ENCODE measurements around the gene DEPDC1.
A peak's percentile ranks its signal among the peaks of the same experiment; 100 is the strongest.

The DEPDC1 gene

GRCh38 chr1:68453060-68453670 is 43.7 kb downstream of the DEPDC1 start:
- ATAC-seq (no peak), DNase-seq (no peak)
- no peak overlapping the region for H3K4me3 Mint-ChIP-seq
- H3K27me3 Mint-ChIP-seq = no peaks in the 10 kb centered on the region
- no peaks in the 10 kb centered on the region for H3K4me1 Mint-ChIP-seq
- H3K9me3 Mint-ChIP-seq = peaks cover 0 to 5% of the 10 kb centered on the region in 2 donors
- no peak overlapping the region for H3K27ac Mint-ChIP-seq

- H3K27me3 Mint-ChIP-seq = no peaks in the 10 kb centered on the region
- H3K27ac Mint-ChIP-seq = no peak within 1 kb of the TSS
- DNase-seq (no peak), ATAC-seq (no peak)
- no peak within 1 kb of the TSS for H3K4me3 Mint-ChIP-seq
- peaks cover 0 to 6% of the 10 kb centered on the region in 2 donors for H3K9me3 Mint-ChIP-seq
- no peaks in the 10 kb centered on the region for H3K4me1 Mint-ChIP-seq
Observed at GRCh38 chr1:68449901-68450300, 47.0 kb downstream of the DEPDC1 start, which contains the start of gene RPE65. RPE65 (minus strand) TSS chr1:68449954; CDS start chr1:68449905, 49 bp downstream.

- DNase-seq (no peak), ATAC-seq (no peak)
- H3K27me3 Mint-ChIP-seq = no peaks in the 10 kb centered on the region
- H3K4me3 Mint-ChIP-seq = no peak overlapping the region
- H3K27ac Mint-ChIP-seq = no peak overlapping the region
- H3K9me3 Mint-ChIP-seq = peaks cover 0 to 6% of the 10 kb centered on the region in 2 donors
- no peaks in the 10 kb centered on the region for H3K4me1 Mint-ChIP-seq
Observed at GRCh38 chr1:68448365-68448764, 48.5 kb downstream of the DEPDC1 start.

- DNase-seq (no peak), ATAC-seq (no peak)
- Mint-ChIP-seq H3K27me3 (no peaks in the 10 kb centered on the region), H3K4me3 (no peak overlapping the region), H3K9me3 (peaks cover 0 to 6% of the 10 kb centered on the region in 2 donors), H3K27ac (no peak overlapping the region), H3K4me1 (no peaks in the 10 kb centered on the region)
Observed at GRCh38 chr1:68445709-68446108, 51.2 kb downstream of the DEPDC1 start.

- Mint-ChIP-seq H3K4me1 (no peaks in the 10 kb centered on the region), H3K9me3 (no peaks in the 10 kb centered on the region), H3K27ac (peak overlapping the region in 1 of 2 donors; percentile 72), H3K4me3 (no peak overlapping the region), H3K27me3 (no peaks in the 10 kb centered on the region)
- DNase-seq (peak in 1 of 2 donors; percentile 10), ATAC-seq (peak; percentile 52)
Observed at GRCh38 chr1:68442822-68443556, 53.9 kb downstream of the DEPDC1 start.

GRCh38 chr1:68442006-68442405 is 54.9 kb downstream of the DEPDC1 start:
- Mint-ChIP-seq H3K4me3 (no peak overlapping the region), H3K27me3 (no peaks in the 10 kb centered on the region), H3K27ac (no peak overlapping the region), H3K9me3 (no peaks in the 10 kb centered on the region), H3K4me1 (no peaks in the 10 kb centered on the region)
- no peak for ATAC-seq
- DNase-seq = no peak

GRCh38 chr1:68438310-68438709 is 58.6 kb downstream of the DEPDC1 start:
- no peaks in the 10 kb centered on the region for H3K27me3 Mint-ChIP-seq
- H3K4me3 Mint-ChIP-seq = no peak overlapping the region
- no peak overlapping the region for H3K27ac Mint-ChIP-seq
- ATAC-seq (no peak), DNase-seq (no peak)
- no peaks in the 10 kb centered on the region for H3K9me3 Mint-ChIP-seq
- H3K4me1 Mint-ChIP-seq = no peaks in the 10 kb centered on the region

GRCh38 chr1:68433395-68433794 is 63.5 kb downstream of the DEPDC1 start:
- Mint-ChIP-seq H3K27me3 (no peaks in the 10 kb centered on the region), H3K27ac (no peak overlapping the region), H3K4me3 (no peak overlapping the region), H3K4me1 (no peaks in the 10 kb centered on the region), H3K9me3 (no peaks in the 10 kb centered on the region)
- DNase-seq (no peak), ATAC-seq (no peak)

GRCh38 chr1:68431076-68431475 is 65.8 kb downstream of the DEPDC1 start:
- Mint-ChIP-seq H3K4me3 (no peak overlapping the region), H3K4me1 (no peaks in the 10 kb centered on the region), H3K9me3 (no peaks in the 10 kb centered on the region), H3K27ac (no peak overlapping the region), H3K27me3 (no peaks in the 10 kb centered on the region)
- DNase-seq = no peak
- no peak for ATAC-seq

GRCh38 chr1:68429233-68429808 is 67.6 kb downstream of the DEPDC1 start:
- no peak overlapping the region for H3K4me3 Mint-ChIP-seq
- no peak overlapping the region for H3K27ac Mint-ChIP-seq
- H3K9me3 Mint-ChIP-seq = no peaks in the 10 kb centered on the region
- ATAC-seq (no peak), DNase-seq (no peak)
- no peaks in the 10 kb centered on the region for H3K4me1 Mint-ChIP-seq
- H3K27me3 Mint-ChIP-seq = no peaks in the 10 kb centered on the region

GRCh38 chr1:68426594-68426993 is 70.3 kb downstream of the DEPDC1 start:
- Mint-ChIP-seq H3K27me3 (no peaks in the 10 kb centered on the region), H3K9me3 (no peaks in the 10 kb centered on the region), H3K27ac (no peak overlapping the region), H3K4me3 (no peak overlapping the region), H3K4me1 (no peaks in the 10 kb centered on the region)
- DNase-seq = no peak
- ATAC-seq = no peak

Data from stimulated activated naive CD8-positive, alpha-beta T cell treated with anti-CD3 and anti-CD28 coated beads, Interleukin-15, amount 100 ng/mL, for 72 hours (primary cell).